ENCODE data around the gene STATH. TPM values are rescaled to one million over a fixed set of nuclear protein-coding genes. Genes with fewer than 3 reads are reported as not detected.

Gene STATH
- not detected for total RNA-seq
- not detected for polyA plus RNA-seq (2013, experiment 1 of 2)
- polyA plus RNA-seq (2013, experiment 2 of 2): not detected
- total RNA-seq: 0 reads per million in 172 experiments

DNA sequence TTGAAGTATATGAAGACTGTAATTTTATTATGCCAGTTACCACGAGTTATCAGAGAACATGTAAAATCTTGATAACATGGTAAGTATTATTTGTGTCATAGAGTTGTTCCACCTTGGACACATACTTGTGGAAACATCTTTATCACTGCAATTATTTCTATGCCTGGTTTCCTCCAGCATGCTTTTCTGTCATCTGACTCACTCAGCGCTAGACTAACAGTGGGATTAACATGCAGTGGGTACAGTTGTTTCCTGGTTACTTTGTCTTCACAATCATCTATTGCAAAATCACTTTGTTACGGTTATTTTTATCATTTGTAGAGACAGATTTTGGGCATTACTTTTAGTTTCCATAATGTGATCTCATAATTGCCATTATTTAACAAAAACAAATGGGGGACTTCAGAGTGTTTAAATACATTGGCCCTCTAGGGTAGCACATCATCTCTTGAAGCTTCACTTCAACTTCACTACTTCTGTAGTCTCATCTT is at the start of gene STATH:
Gene STATH (plus strand): TSS at position 441 of the 491 bp plus-strand sequence. CDS start 2,472 bp downstream, outside the sequence.
- ChIA-PET POLR2A (no interaction called here), CTCF (no interaction called here)
- H3K4me1 ChIP-seq (ENCODE audit: insufficient read depth, low read length): no peaks in the 10 kb centered on the region
- TF ChIP-seq CTCF (IDR thresholded peaks at IDR 0.05): no peak
- H3K9me3 Mint-ChIP-seq: no peaks in the 10 kb centered on the region
- H3K27ac ChIP-seq (ENCODE audit: low read depth in 1 of 2, low read length in 2 of 2): no peak within 1 kb of the TSS
- no peak within 1 kb of the TSS for H3K4me3 ChIP-seq (ENCODE audit: low read length)
- intact Hi-C loops (cut with DNase I, micrococcal nuclease): no loop called here
- no peaks in the 10 kb centered on the region for H3K27me3 ChIP-seq (ENCODE audit: control insufficient read depth in 1 of 2, insufficient read depth in 2 of 2, low read length in 2 of 2)
- H3K9me3 ChIP-seq (ENCODE audit: control insufficient read depth in 1 of 2, insufficient read depth in 1 of 2, low read length in 2 of 2): no peaks in the 10 kb centered on the region
- no peak within 1 kb of the TSS for H3K27ac Mint-ChIP-seq
- no peak within 1 kb of the TSS for H3K4me3 Mint-ChIP-seq
- H3K27me3 Mint-ChIP-seq: no peaks in the 10 kb centered on the region
- no peaks in the 10 kb centered on the region for H3K4me1 Mint-ChIP-seq (ENCODE audit: low read depth)
- ATAC-seq (ENCODE audit: poor library complexity): no peak
- no peak for DNase-seq
- no peaks in the 10 kb centered on the region for H3K36me3 ChIP-seq (ENCODE audit: insufficient read depth, low read length)
- H3K36me3 Mint-ChIP-seq (ENCODE audit: low read depth): no peaks in the 10 kb centered on the region

GRCh38 chr4:69951602-69952001 is 44.2 kb upstream of the STATH start:
- no peak for DNase-seq
- H3K9me3 Mint-ChIP-seq: peaks cover 2% of the 10 kb centered on the region
- no peaks in the 10 kb centered on the region for H3K4me1 ChIP-seq (ENCODE audit: insufficient read depth, low read length)
- H3K27me3 Mint-ChIP-seq: no peaks in the 10 kb centered on the region
- no peak overlapping the region for H3K4me3 ChIP-seq (ENCODE audit: low read length)
- ChIA-PET POLR2A (no interaction called here), CTCF (no interaction called here)
- no peaks in the 10 kb centered on the region for H3K36me3 Mint-ChIP-seq (ENCODE audit: low read depth)
- no peaks in the 10 kb centered on the region for H3K36me3 ChIP-seq (ENCODE audit: insufficient read depth, low read length)
- no peaks in the 10 kb centered on the region for H3K4me1 Mint-ChIP-seq (ENCODE audit: low read depth)
- no peak overlapping the region for H3K27ac Mint-ChIP-seq
- no peaks in the 10 kb centered on the region for H3K27me3 ChIP-seq (ENCODE audit: control insufficient read depth in 1 of 2, insufficient read depth in 2 of 2, low read length in 2 of 2)
- TF ChIP-seq CTCF (IDR thresholded peaks at IDR 0.05): no peak
- ATAC-seq (ENCODE audit: poor library complexity): no peak
- H3K27ac ChIP-seq (ENCODE audit: low read depth in 1 of 2, low read length in 2 of 2): no peak overlapping the region
- H3K4me3 Mint-ChIP-seq: no peak overlapping the region
- intact Hi-C loops (cut with DNase I, micrococcal nuclease): no loop called here
- no peaks in the 10 kb centered on the region for H3K9me3 ChIP-seq (ENCODE audit: control insufficient read depth in 1 of 2, insufficient read depth in 1 of 2, low read length in 2 of 2)

DNA sequence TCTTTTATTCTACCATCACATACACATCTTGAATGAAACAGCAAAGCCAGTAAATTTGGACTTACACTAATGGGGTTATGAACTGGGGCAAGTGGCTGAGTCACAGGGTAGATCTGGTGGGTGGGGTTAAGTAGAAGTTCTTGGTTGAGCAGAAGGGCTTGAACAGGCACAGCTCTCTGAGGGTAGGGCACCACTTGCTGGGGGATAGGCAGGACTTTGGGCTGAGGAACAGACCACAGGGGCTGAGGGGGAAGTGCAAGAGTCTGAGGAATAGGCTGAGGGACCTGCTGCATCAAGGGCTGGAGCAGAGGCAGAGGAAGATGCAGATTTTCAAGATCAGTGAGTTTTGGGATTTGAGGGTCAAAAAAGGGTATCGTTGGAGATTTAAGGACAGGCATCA is 38.6 kb upstream of the STATH start:
- Mint-ChIP-seq H3K4me1 (ENCODE audit: low read depth) (no peaks in the 10 kb centered on the region), H3K4me3 (no peak overlapping the region), H3K9me3 (no peaks in the 10 kb centered on the region), H3K27ac (no peak overlapping the region), H3K27me3 (peaks cover 9% of the 10 kb centered on the region), H3K36me3 (ENCODE audit: low read depth) (no peaks in the 10 kb centered on the region)
- ChIA-PET CTCF (no interaction called here), POLR2A (no interaction called here)
- Histone ChIP-seq H3K36me3 (ENCODE audit: insufficient read depth, low read length) (no peaks in the 10 kb centered on the region), H3K4me1 (ENCODE audit: insufficient read depth, low read length) (no peaks in the 10 kb centered on the region), H3K4me3 (ENCODE audit: low read length) (no peak overlapping the region), H3K27ac (ENCODE audit: low read depth in 1 of 2, low read length in 2 of 2) (no peak overlapping the region), H3K9me3 (ENCODE audit: control insufficient read depth in 1 of 2, insufficient read depth in 1 of 2, low read length in 2 of 2) (no peaks in the 10 kb centered on the region), H3K27me3 (ENCODE audit: control insufficient read depth in 1 of 2, insufficient read depth in 2 of 2, low read length in 2 of 2) (no peaks in the 10 kb centered on the region)
- ATAC-seq (ENCODE audit: poor library complexity) (no peak), DNase-seq (no peak)
- no peak for TF ChIP-seq CTCF (IDR thresholded peaks at IDR 0.05)
- intact Hi-C loops (cut with DNase I, micrococcal nuclease): no loop called here
